HuH-7 (cell line): ENCODE measurements around the gene FBXW7.
"Not testable (repeated sequence)": the region's sequence is repeated elsewhere in the genome, so short reads cannot be mapped to it uniquely, and the experiment has no call there.

Source experiments
- DNase-seq: peaks from one replicate; pipeline ENCODE4 v3.0.0; 2011; ENCODE audit warnings: low spot score

FBXW7 gene

GRCh38 chr4:152535903-152536544, at the start of gene FBXW7:
TSS of gene FBXW7 (minus strand) at chr4:152536092. CDS start at chr4:152411803, 124,289 bp downstream.
- DNase-seq = peak; percentile 94

- DNase-seq = no peak
Measured at GRCh38 chr4:152585023-152585441, 49.1 kb upstream of the FBXW7 start.

DNA sequence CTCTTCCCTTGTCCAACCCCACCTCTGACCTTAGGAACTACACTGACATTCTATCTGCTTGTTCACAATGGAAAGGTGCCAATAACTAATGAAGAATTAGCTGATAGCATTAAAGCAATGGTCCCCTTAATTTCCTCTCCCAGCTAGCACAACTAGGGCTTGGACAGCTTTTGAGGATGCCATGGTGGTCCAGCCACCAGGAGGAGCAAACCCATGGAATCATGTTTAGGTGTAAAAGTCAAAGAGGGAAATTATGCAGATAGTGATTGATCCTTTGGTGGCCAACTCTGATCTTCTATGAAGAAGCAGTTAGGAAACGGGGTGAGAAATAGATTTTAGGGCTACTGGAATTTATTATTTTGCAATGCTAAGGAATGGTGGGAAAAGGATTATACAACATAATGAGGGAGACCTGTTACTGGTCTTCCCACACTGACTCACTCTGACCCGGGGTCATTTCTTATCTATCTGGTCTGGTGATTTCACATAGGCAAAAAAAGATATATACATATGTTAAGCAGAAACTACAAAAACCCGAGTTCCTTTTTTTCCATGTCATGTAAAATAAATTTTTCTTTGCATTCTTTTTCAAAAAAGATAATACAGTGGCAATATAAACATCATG, 45.8 kb upstream of the FBXW7 start:
- DNase-seq = peak; percentile 23

GRCh38 chr4:152579916-152580315, 44.0 kb upstream of the FBXW7 start:
- DNase-seq = no peak

DNA sequence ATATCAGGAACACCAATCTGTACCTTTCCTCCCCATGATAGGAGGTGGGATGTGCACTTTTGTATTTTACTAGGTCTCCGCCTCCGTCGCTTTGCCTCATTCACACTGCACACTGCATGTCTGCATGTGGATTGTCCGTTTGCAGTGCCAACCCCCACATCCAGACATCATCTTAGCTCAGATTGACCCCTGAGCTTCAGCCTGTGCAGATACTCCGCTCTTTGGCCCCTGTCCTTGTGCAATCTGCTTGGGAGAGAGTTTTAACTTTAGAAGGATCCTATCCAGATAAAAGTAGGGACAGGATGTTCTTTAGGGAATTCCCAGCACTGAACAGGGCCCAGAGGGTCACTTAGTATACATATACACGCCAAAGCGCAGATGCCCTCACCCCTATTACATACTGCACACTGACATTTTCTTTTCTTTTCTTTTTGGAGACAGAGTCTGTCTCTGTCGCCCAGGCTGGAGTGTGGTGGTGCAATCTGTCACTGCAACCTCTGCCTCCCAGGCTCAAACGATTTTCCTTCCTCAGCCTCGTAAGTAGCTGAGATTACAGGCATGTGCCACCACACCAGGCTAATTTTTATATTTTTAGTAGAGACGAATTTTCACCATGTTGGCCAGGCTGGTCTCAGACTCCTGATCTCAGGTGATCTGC, 43.3 kb upstream of the FBXW7 start:
- DNase-seq = peak; percentile 24

DNA sequence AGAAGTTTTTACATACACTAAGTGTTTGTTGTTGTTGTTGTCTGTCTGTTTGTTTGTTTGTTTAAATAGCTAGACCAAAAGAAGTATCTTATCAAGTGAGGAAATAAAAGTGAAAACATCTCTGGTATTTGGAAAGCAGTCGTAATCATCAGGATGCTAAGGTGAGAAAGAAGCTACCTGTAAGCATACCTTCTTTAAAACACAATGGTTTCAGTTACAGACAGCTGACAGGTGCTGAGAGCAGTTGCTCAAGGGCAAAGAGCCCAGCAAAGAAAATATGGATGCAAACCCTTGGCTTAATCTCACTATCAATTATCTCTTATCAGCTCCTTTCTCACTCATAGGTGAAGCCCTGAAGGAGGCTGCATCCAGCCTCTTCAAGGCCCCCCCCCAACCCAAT, 42.8 kb upstream of the FBXW7 start:
- DNase-seq = no peak

DNA sequence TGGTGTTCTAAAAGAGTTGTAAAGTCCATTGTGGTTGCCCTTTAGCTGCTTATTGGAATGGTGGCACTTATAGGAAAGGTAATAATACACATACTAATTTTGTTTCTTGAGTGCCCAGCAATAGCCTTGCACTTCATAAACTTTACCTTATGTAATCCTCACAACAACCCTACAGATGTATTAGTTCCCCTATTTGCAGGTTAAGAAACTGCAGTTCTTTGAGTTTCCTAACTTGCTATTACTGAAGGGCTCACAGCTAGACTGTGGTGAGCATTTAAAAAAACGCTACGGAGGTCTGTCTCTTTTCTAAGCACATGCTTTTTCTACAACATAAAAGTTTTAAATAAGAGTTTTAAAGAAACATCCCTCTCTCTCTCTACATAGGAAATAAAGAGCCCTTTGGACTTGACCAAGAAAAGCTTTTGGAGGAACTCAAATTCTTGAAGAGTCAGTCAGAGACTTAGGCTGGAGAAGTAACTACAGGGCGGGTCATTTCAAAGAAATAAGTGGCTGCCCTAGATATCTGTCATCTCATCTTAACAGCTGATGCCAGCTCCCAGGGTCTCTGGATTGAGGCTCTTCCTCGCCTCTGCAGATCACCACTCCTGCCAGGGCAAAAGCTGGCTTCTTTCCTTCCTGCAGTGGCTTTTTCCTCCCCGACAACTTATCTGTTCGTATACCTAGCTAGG, 42.0 kb upstream of the FBXW7 start:
- no peak for DNase-seq

DNA sequence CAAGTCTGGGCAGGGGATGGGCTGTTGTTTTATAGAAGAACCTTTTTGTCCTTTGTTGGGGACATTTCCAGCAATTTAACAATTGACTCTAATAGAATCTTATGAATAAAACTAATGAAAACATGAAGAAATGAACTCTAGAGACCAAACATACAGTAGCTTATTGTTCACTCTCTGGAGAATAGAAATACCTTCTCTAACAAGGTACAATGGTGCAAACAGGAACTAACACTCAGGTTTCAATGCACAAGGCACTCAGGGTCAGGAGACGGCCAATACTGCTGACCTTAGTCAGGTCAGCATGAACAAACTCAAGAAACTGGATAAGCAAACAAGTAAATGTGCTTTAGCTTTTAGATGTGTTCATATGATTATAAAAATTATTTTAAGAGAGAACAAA, 39.6 kb upstream of the FBXW7 start:
- peak; percentile 23 for DNase-seq

DNA sequence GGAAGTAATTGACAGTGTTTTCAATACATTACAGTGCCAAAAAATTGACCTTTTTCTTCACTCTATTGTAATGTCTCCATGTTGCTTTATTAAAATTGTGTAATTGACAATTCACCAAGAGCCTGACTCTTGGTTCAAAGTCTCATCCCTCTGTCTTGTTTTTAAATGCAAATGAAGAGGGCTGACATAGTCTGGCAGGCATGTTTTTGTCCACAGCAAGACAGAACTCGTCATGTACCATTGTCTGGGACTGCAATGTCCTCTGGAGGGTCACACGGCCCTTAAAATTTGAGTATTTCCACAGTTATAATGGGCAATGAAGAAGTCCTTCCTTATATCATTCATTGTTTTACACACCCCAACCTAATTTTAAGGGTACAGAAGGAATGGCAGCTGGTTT, 38.0 kb upstream of the FBXW7 start:
- no peak for DNase-seq

GRCh38 chr4:152572417-152573086, 36.7 kb upstream of the FBXW7 start:
- no peak for DNase-seq

GRCh38 chr4:152571770-152572169, 35.9 kb upstream of the FBXW7 start:
- no peak for DNase-seq

- no peak for DNase-seq
Measured at GRCh38 chr4:152571296-152571695, 35.4 kb upstream of the FBXW7 start.

DNA sequence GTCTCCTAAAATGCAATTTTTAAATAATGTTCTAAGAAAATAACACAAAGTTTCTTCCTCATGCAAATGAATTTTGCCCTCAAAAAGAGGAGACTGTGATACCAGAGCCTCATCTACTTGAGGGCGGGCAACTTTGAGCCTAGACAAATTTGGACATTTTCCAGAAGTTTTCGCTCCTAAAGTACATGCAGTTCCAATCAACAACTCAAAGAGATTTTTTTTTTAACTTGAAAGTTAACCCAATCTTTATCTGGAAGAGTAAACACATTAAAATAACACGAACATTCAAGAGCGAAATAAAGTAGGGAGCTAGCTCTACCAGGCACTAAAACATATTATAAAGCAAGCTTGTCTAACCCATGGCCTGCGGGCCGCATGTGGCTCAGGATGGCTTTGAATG, 29.4 kb upstream of the FBXW7 start:
- DNase-seq = no peak

- no peak for DNase-seq
Measured at GRCh38 chr4:152564336-152564735, 28.4 kb upstream of the FBXW7 start.

GRCh38 chr4:152563209-152563608, 27.3 kb upstream of the FBXW7 start:
- DNase-seq = no peak

GRCh38 chr4:152559641-152560040, 23.7 kb upstream of the FBXW7 start:
- no peak for DNase-seq

DNA sequence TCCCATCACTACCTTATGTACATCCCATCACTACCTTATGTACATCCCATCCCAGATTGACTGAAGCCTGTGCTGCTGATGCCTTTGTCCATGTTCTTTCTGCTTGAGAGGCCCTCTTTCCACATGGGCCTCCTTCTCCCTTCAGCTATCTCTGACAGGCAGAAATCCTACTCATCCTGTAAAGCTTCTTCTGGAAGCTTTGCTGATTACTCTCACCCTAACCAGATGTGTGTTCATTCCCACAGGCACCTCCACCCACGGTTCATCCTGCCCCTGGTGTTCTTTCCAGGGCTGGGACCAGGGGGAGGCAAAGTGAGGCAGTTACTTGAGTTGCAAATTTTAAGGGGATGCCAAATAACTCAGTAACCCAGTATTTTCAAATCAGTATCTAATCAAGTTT, 22.5 kb upstream of the FBXW7 start:
- DNase-seq = no peak

GRCh38 chr4:152556834-152557233, 20.9 kb upstream of the FBXW7 start:
- DNase-seq = no peak

GRCh38 chr4:152556283-152556682, 20.4 kb upstream of the FBXW7 start:
- no peak for DNase-seq

- no peak for DNase-seq
Measured at GRCh38 chr4:152554742-152555141, 18.9 kb upstream of the FBXW7 start.

GRCh38 chr4:152550687-152551086, 14.8 kb upstream of the FBXW7 start:
- DNase-seq = not testable (repeated sequence)

GRCh38 chr4:152545088-152545487, 9.2 kb upstream of the FBXW7 start:
- no peak for DNase-seq
